IMR-90 (cell line): ENCODE data around the gene AQP12A. TPM values are rescaled to one million over a fixed set of nuclear protein-coding genes. Genes with fewer than 3 reads are reported as not detected.
"Not testable (repeated sequence)": the region's sequence is repeated elsewhere in the genome, so short reads cannot be mapped to it uniquely, and the experiment has no call there.

Experiments used
- ATAC-seq: fragments of 200-7000 bp; cut with Tn5 transposase; 2 replicates; pipeline ENCODE4 v1.9.1; 2020; ENCODE audit warnings: low read depth, mild to moderate bottlenecking, moderate library complexity
- BruUV-seq: library from RNA; stranded (reverse); fragments of 400-500 nt; replicated peaks from 2 replicates; lab custom pipeline; 2021; lab: Mats Ljungman, UMichigan
- CTCF ChIA-PET: fragments of 300-600 bp; formaldehyde crosslinking; extraction: SDS; loops from one replicate; lab custom pipeline; 2021; ENCODE audit warnings: antibody characterized with exemption; lab: Yijun Ruan, JAX
- POLR2A ChIA-PET: fragments of 300-600 bp; sonication (Branson Sonifier 250); formaldehyde crosslinking; loops from one replicate; lab custom pipeline; 2022; ENCODE audit warnings: antibody characterized with exemption; ENCODE audit not compliant: unreplicated experiment; lab: Charles Lee
- DNase-seq: peaks from one replicate; pipeline ENCODE4 v3.0.0; 2013
- H2AFZ ChIP-seq: replicated peaks from 2 replicates; pipeline ENCODE3; 2013; ENCODE audit warnings: low read length, mild to moderate bottlenecking; ENCODE audit not compliant: poor library complexity
- H2AK5ac ChIP-seq: 2 replicates; pipeline ENCODE4 v1.6.1; 2013; ENCODE audit warnings: low read depth, low read length, inconsistent platforms
- H2AK9ac ChIP-seq: replicated peaks from 2 replicates; pipeline ENCODE3; 2013; ENCODE audit warnings: mild to moderate bottlenecking, low read depth, low read length, moderate library complexity; ENCODE audit not compliant: poor library complexity
- H2BK120ac ChIP-seq: 2 replicates; pipeline ENCODE4 v1.6.1; 2013; ENCODE audit warnings: low read depth, low read length, inconsistent platforms
- H2BK15ac ChIP-seq: 3 replicates; pipeline ENCODE4 v1.6.1; 2013; ENCODE audit warnings: low read depth, low read length, inconsistent platforms
- H2BK20ac ChIP-seq: 2 replicates; pipeline ENCODE4 v1.6.1; 2013; ENCODE audit warnings: low read depth, mild to moderate bottlenecking, inconsistent platforms, low read length, moderate library complexity
- H2BK5ac ChIP-seq: 2 replicates; pipeline ENCODE4 v1.6.1; 2013; ENCODE audit warnings: mild to moderate bottlenecking, low read depth, low read length, inconsistent platforms; ENCODE audit not compliant: poor library complexity, severe bottlenecking
- H3K14ac ChIP-seq: replicated peaks from 2 replicates; pipeline ENCODE4 v1.6.1; 2013; ENCODE audit warnings: low read depth, low read length, inconsistent platforms
- H3K18ac ChIP-seq: 2 replicates; pipeline ENCODE4 v1.6.1; 2013; ENCODE audit warnings: low read depth, low read length, control low read depth
- H3K23ac ChIP-seq: 2 replicates; pipeline ENCODE4 v1.6.1; 2013; ENCODE audit warnings: low read depth, low read length, inconsistent platforms
- H3K27ac ChIP-seq: 2 replicates; pipeline ENCODE4 v1.5.1; 2013; ENCODE audit warnings: mild to moderate bottlenecking, control low read depth, low read length; ENCODE audit not compliant: insufficient read depth
- H3K27me3 ChIP-seq: 2 replicates; pipeline ENCODE4 v1.6.1; 2013; ENCODE audit warnings: low read length; ENCODE audit not compliant: control insufficient read depth, insufficient read depth
- H3K36me3 ChIP-seq: 2 replicates; pipeline ENCODE4 v1.6.1; 2013; ENCODE audit warnings: low read length, mixed read lengths; ENCODE audit not compliant: control insufficient read depth, insufficient read depth
- H3K4ac ChIP-seq: 2 replicates; pipeline ENCODE4 v1.6.1; 2013; ENCODE audit warnings: low read depth, low read length, inconsistent platforms
- H3K4me1 ChIP-seq: 2 replicates; pipeline ENCODE4 v1.6.1; 2013; ENCODE audit warnings: low read length, mixed read lengths; ENCODE audit not compliant: control insufficient read depth, insufficient read depth
- H3K4me2 ChIP-seq: 2 replicates; pipeline ENCODE4 v1.6.1; 2013; ENCODE audit warnings: low read depth, mild to moderate bottlenecking, control low read depth, low read length, moderate library complexity
- H3K4me3 ChIP-seq: 2 replicates; pipeline ENCODE4 v1.5.1; 2013; ENCODE audit warnings: low read depth, mild to moderate bottlenecking, control low read depth, low read length, moderate library complexity; ENCODE audit not compliant: insufficient read depth
- H3K56ac ChIP-seq: 2 replicates; pipeline ENCODE4 v1.6.1; 2013; ENCODE audit warnings: low read length, inconsistent platforms; ENCODE audit not compliant: insufficient read depth; ENCODE audit errors: extremely low read depth
- H3K79me1 ChIP-seq, 2 experiments: 2 replicates each; pipeline ENCODE4 v1.6.1; 2013; ENCODE audit warnings: low read length in 2 of 2, inconsistent platforms in 1 of 2, low read depth in 1 of 2
- H3K9ac ChIP-seq: 2 replicates; pipeline ENCODE4 v1.6.1; 2013; ENCODE audit warnings: low read depth, low read length, control low read depth
- H3K9me1 ChIP-seq: 2 replicates; pipeline ENCODE4 v1.6.1; 2013; ENCODE audit warnings: low read length, inconsistent platforms; ENCODE audit not compliant: insufficient read depth
- H3K9me3 ChIP-seq: 2 replicates; pipeline ENCODE4 v1.6.1; 2013; ENCODE audit warnings: low read length; ENCODE audit not compliant: control insufficient read depth, insufficient read depth
- H4K20me1 ChIP-seq: 2 replicates; pipeline ENCODE4 v1.6.1; 2013; ENCODE audit warnings: low read length, inconsistent platforms; ENCODE audit not compliant: insufficient read depth
- H4K5ac ChIP-seq: 2 replicates; pipeline ENCODE4 v1.6.1; 2013; ENCODE audit warnings: mild to moderate bottlenecking, low read depth, low read length, control low read depth
- H4K8ac ChIP-seq, 2 experiments: 2 replicates each; pipeline ENCODE4 v1.6.1; 2013; ENCODE audit warnings: low read depth in 2 of 2, low read length in 2 of 2, control low read depth in 1 of 2, inconsistent platforms in 1 of 2
- H4K91ac ChIP-seq: 2 replicates; pipeline ENCODE4 v1.6.1; 2013; ENCODE audit warnings: low read depth, low read length, inconsistent platforms; ENCODE audit not compliant: insufficient read depth
- WGBS, 2 experiments: methylation state at CpG; one replicate each; pipeline versions ENCODE4 v1.1.5 to v1.1.7; 2013; ENCODE audit warnings: missing lambda C conversion rate in 2 of 2; ENCODE audit not compliant: insufficient read length in 1 of 2; ENCODE audit errors: extremely low coverage in 2 of 2; 5-methylcytosine and 5-hydroxymethylcytosine counted together
- dilution Hi-C: fragments of 300-500 bp; cut with HindIII; formaldehyde crosslinking; loops from one replicate; pipeline ENCODE4 v1.14.3; 2018; ENCODE audit warnings: low sequenced_read_pairs; ENCODE audit not compliant: unreplicated experiment
- in situ Hi-C: fragments of 300-500 bp; cut with MboI; formaldehyde crosslinking; loops from 3 replicates; pipeline ENCODE4 v1.14.3; 2019; ENCODE audit warnings: low sequenced_read_pairs, inconsistent platforms, mixed read lengths
- intact Hi-C: fragments of 100-400 bp; cut with micrococcal nuclease; formaldehyde crosslinking; loops from 2 replicates; pipeline ENCODE4 v1.10.0; 2022
- polyA plus RNA-seq, 3 experiments: library from polyadenylated mRNA; depleted of rRNA; stranded (reverse); fragments of >200 nt; gene quantifications; 2 replicates each; pipeline ENCODE4 v1.2.3, GENCODE V29; 2012; ENCODE audit warnings: low replicate concordance in 1 of 3
- total RNA-seq: library from RNA; depleted of rRNA; stranded (reverse); fragments of >200 nt; gene quantifications from 2 replicates; pipeline ENCODE4 v1.2.3, GENCODE V29; 2012

AQP12A gene
- total and polyA plus RNA-seq, 2 of the 4 experiments (the other 2 are of a cell fraction): not detected

DNA sequence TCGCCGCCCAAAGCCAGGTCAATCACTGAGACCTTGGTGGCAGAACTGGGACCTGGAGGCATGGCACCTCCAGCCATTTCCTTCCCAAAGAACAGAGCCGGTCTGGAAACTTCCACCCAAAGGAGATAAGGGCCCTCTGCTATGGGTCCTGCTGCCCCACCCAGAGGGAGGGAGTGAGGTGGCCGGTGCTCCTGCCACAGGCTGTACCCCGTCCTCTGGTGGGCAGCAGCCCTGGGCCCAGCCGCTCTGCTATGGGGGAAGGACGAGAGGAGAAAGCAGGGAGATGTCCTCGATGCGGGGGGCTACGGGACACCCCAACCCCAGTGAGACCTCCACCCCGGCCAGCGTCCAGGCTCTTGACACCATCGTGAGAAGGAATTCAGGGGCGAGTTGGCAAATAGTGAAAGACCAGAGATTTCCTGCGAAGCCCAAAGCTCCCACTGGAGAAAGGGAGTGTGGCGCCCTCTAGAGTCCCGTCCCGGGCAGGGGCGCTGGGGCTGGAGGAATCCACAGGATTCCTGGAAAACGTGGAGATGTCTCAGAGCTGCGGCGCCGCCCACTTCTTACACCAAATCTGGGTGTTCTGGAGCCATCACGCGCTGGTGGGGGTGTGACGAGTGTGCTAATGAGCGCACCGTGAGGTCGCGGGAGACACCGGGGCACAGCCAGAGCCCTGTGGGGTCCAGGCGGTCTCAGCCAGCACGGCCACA is 7.3 kb downstream of the AQP12A start:
- no CpG with 5 or more reads among the region's 33 CpGs for WGBS, 2 experiments
- H2BK5ac ChIP-seq, H4K5ac ChIP-seq, H3K9ac ChIP-seq, H3K9me3 ChIP-seq, H2AFZ ChIP-seq, BruUV-seq, H3K4me1 ChIP-seq, in situ Hi-C loops, H3K36me3 ChIP-seq, H3K23ac ChIP-seq, H3K27ac ChIP-seq, POLR2A ChIA-PET, CTCF ChIA-PET, H3K27me3 ChIP-seq, H3K4ac ChIP-seq, H3K4me2 ChIP-seq, H3K18ac ChIP-seq, intact Hi-C loops, H2BK15ac ChIP-seq, H3K4me3 ChIP-seq, H4K91ac ChIP-seq, H4K20me1 ChIP-seq, H3K9me1 ChIP-seq, dilution Hi-C loops, H2BK20ac ChIP-seq, H3K56ac ChIP-seq, H2BK120ac ChIP-seq, H4K8ac ChIP-seq, H2AK9ac ChIP-seq, DNase-seq, H3K79me1 ChIP-seq, H2AK5ac ChIP-seq, H3K14ac ChIP-seq: not testable (repeated sequence)
- peak; percentile 83 for ATAC-seq

- H3K79me1 ChIP-seq, in situ Hi-C loops, H3K18ac ChIP-seq, H3K23ac ChIP-seq, H3K27ac ChIP-seq, H3K4me1 ChIP-seq, H3K14ac ChIP-seq, POLR2A ChIA-PET, H3K4ac ChIP-seq, H2BK15ac ChIP-seq, H4K5ac ChIP-seq, H3K4me2 ChIP-seq, dilution Hi-C loops, H4K8ac ChIP-seq, H3K56ac ChIP-seq, H2AK5ac ChIP-seq, H2AFZ ChIP-seq, CTCF ChIA-PET, H2BK5ac ChIP-seq, H3K9me3 ChIP-seq, H4K20me1 ChIP-seq, H3K4me3 ChIP-seq, DNase-seq, BruUV-seq, H3K9me1 ChIP-seq, H4K91ac ChIP-seq, H2AK9ac ChIP-seq, H2BK20ac ChIP-seq, H3K9ac ChIP-seq, ATAC-seq, H2BK120ac ChIP-seq, H3K36me3 ChIP-seq: not testable (repeated sequence)
- intact Hi-C loops: loop anchor here (5.0 kb wide), 1 partner anchor 188 kb away; no protein-coding TSS in a partner anchor
- peaks cover 13% of the 10 kb centered on the region; the same call in 1 of the 2 replicates for H3K27me3 ChIP-seq
- no CpG with 5 or more reads among the region's 8 CpGs for WGBS, 2 experiments
These were observed 8.2 kb downstream of the AQP12A start for GRCh38 chr2:240699835-240700234.
